HepG2 (cell line): ENCODE measurements around the gene SYNE1. TPM values are rescaled to one million over a fixed set of nuclear protein-coding genes. Genes with fewer than 3 reads are reported as not detected.

Source experiments
- ATF3 ChIP-seq: sonication (generic); formaldehyde crosslinking; IDR thresholded peaks from 2 replicates; pipeline ENCODE4 v1.4.0; 2020; ENCODE audit warnings: missing genetic modification reagents
- ATF4 ChIP-seq, 2 experiments: fragments of 450-650 bp in 1 of 2; sonication (generic) in 1 of 2; formaldehyde crosslinking; IDR thresholded peaks; 2 replicates each; pipeline versions ENCODE4 v1.5.0 to v1.8.0; 2020 to 2022; ENCODE audit warnings: mild to moderate bottlenecking in 1 of 2, missing genetic modification reagents in 1 of 2
- ELF3 ChIP-seq: IDR thresholded peaks from 2 replicates; pipeline ENCODE4 v1.6.1; 2016; ENCODE audit warnings: missing genetic modification reagents, missing compliant biosample characterization
- FOXK2 ChIP-seq: fragments of 450-650 bp; IDR thresholded peaks from 2 replicates; pipeline ENCODE4 v1.6.1; 2016
- GTF2F1 ChIP-seq: fragments of 150-350 bp; IDR thresholded peaks from 2 replicates; pipeline ENCODE4 v1.6.1; 2014; ENCODE audit warnings: low read length
- KLF16 ChIP-seq, 2 experiments: sonication (generic) in 1 of 2; formaldehyde crosslinking in 1 of 2; IDR thresholded peaks; 2 replicates each; pipeline versions ENCODE4 v1.6.1 to v1.8.0; 2016 to 2023; ENCODE audit warnings: missing genetic modification reagents in 2 of 2, missing compliant biosample characterization in 1 of 2
- KMT2A ChIP-seq: sonication (generic); formaldehyde crosslinking; IDR thresholded peaks from 2 replicates; pipeline ENCODE4 v1.4.0; 2020; ENCODE audit warnings: missing genetic modification reagents
- NR2F6 ChIP-seq, 2 experiments: IDR thresholded peaks; 2 replicates each; pipeline ENCODE4 v1.6.1; 2016; ENCODE audit warnings: antibody characterized with exemption in 1 of 2, mild to moderate bottlenecking in 1 of 2
- PHF21A ChIP-seq: sonication (generic); formaldehyde crosslinking; IDR thresholded peaks from 2 replicates; pipeline ENCODE4 v1.5.0; 2020; ENCODE audit warnings: mild to moderate bottlenecking, missing genetic modification reagents
- RAD51 ChIP-seq: fragments of 450-650 bp; IDR thresholded peaks from 2 replicates; pipeline ENCODE4 v1.6.1; 2016; ENCODE audit warnings: borderline replicate concordance
- RARA ChIP-seq: IDR thresholded peaks from 2 replicates; pipeline ENCODE4 v1.6.1; 2016; ENCODE audit warnings: missing genetic modification reagents, missing compliant biosample characterization
- TCF7L2 ChIP-seq: IDR thresholded peaks from 2 replicates; pipeline ENCODE4 v1.6.1; 2011; ENCODE audit warnings: mild to moderate bottlenecking, low read depth, low read length, moderate library complexity
- YY1 ChIP-seq: IDR thresholded peaks from 2 replicates; pipeline ENCODE4 v1.6.1; 2011; ENCODE audit warnings: low read length, low read depth, moderate library complexity, mild to moderate bottlenecking; ENCODE audit not compliant: insufficient read depth, insufficient replicate concordance
- ZKSCAN1 ChIP-seq: fragments of 150-350 bp; IDR thresholded peaks from 2 replicates; pipeline ENCODE4 v1.6.1; 2014; ENCODE audit warnings: low read length
- ZNF121 ChIP-seq: sonication (generic); formaldehyde crosslinking; IDR thresholded peaks from 2 replicates; pipeline ENCODE4 v1.5.0; 2020; ENCODE audit warnings: mild to moderate bottlenecking, missing genetic modification reagents
- ZNF280D ChIP-seq: sonication (generic); formaldehyde crosslinking; IDR thresholded peaks from 2 replicates; pipeline ENCODE4 v1.5.1; 2020; ENCODE audit warnings: mild to moderate bottlenecking, missing genetic modification reagents
- ZNF503 ChIP-seq: sonication (generic); formaldehyde crosslinking; IDR thresholded peaks from 2 replicates; pipeline ENCODE4 v1.4.0; 2020; ENCODE audit warnings: missing genetic modification reagents
- ZNF652 ChIP-seq: IDR thresholded peaks from 2 replicates; pipeline ENCODE4 v1.6.1; 2016; ENCODE audit warnings: low read depth, borderline replicate concordance
- polyA plus RNA-seq, 8 experiments: library from polyadenylated mRNA; depleted of rRNA in 3 of 8; stranded (reverse) in 7 of 8; unstranded in 1 of 8; fragments of >200 nt; fragmentation: Illumina TruSeq in 4 of 8; extraction: Trizol in 4 of 8; gene quantifications; 2 replicates each; pipeline versions ENCODE4 v1.2.1 to v1.2.3, GENCODE V29; 2011 to 2016; ENCODE audit warnings: low read depth in 4 of 8, missing spikeins in 1 of 8, mixed read lengths in 1 of 8; ENCODE audit not compliant: insufficient read depth in 1 of 8
- total RNA-seq, 5 experiments: library from RNA; depleted of rRNA; stranded (reverse); fragments of >200 nt; fragmentation: Illumina TruSeq; extraction: Trizol; gene quantifications; 2 replicates each; pipeline ENCODE4 v1.2.3, GENCODE V29; 2016; ENCODE audit warnings: low read depth in 1 of 5
- TF ChIP-seq, protein P1 (sequence below): sonication (generic); formaldehyde crosslinking; IDR thresholded peaks from 2 replicates; pipeline ENCODE4 v1.4.0; 2020; ENCODE audit warnings: missing genetic modification reagents

Gene SYNE1
- total and polyA plus RNA-seq, 2 of the 13 experiments (the other 11 are each of a cell fraction or from before 2014, with no cell fraction given), result 5.5 to 15.9 TPM

- TF ChIP-seq ZNF503 (peak; percentile 95), RAD51 (no peak), ATF3 (peak; percentile 59; the same call in 1 of the 2 replicates), PHF21A (peak; percentile 55; the same call in 1 of the 2 replicates), ELF3 (CRISPR knock-in tag) (peak; percentile 85), FOXK2 (peak; percentile 77), TCF7L2 (peak; percentile 86), NR2F6 (IDR thresholded peaks at IDR 0.05) (peak; percentile 71), NR2F6 (CRISPR knock-in tag; IDR thresholded peaks at IDR 0.05) (peak; percentile 51; the same call in 1 of the 2 replicates), RARA (CRISPR knock-in tag) (peak; percentile 81), KMT2A (CRISPR knock-in tag) (no peak), ZNF280D (CRISPR knock-in tag) (peak; percentile 72; the same call in 1 of the 2 replicates), ZNF652 (peak; percentile 94), ATF4 (CRISPR knock-in tag; IDR thresholded peaks at IDR 0.05) (peak in 1 of 2 experiments; percentile 76; a peak in 2 of 4 replicates), ZKSCAN1 (no peak), ZNF121 (CRISPR knock-in tag) (peak; percentile 87), GTF2F1 (no peak), KLF16 (CRISPR knock-in tag; IDR thresholded peaks at IDR 0.05) (peak in 1 of 2 experiments; percentile 86; a peak in 2 of 4 replicates), YY1 (peak; percentile 39)
- TF ChIP-seq, protein P1, sequence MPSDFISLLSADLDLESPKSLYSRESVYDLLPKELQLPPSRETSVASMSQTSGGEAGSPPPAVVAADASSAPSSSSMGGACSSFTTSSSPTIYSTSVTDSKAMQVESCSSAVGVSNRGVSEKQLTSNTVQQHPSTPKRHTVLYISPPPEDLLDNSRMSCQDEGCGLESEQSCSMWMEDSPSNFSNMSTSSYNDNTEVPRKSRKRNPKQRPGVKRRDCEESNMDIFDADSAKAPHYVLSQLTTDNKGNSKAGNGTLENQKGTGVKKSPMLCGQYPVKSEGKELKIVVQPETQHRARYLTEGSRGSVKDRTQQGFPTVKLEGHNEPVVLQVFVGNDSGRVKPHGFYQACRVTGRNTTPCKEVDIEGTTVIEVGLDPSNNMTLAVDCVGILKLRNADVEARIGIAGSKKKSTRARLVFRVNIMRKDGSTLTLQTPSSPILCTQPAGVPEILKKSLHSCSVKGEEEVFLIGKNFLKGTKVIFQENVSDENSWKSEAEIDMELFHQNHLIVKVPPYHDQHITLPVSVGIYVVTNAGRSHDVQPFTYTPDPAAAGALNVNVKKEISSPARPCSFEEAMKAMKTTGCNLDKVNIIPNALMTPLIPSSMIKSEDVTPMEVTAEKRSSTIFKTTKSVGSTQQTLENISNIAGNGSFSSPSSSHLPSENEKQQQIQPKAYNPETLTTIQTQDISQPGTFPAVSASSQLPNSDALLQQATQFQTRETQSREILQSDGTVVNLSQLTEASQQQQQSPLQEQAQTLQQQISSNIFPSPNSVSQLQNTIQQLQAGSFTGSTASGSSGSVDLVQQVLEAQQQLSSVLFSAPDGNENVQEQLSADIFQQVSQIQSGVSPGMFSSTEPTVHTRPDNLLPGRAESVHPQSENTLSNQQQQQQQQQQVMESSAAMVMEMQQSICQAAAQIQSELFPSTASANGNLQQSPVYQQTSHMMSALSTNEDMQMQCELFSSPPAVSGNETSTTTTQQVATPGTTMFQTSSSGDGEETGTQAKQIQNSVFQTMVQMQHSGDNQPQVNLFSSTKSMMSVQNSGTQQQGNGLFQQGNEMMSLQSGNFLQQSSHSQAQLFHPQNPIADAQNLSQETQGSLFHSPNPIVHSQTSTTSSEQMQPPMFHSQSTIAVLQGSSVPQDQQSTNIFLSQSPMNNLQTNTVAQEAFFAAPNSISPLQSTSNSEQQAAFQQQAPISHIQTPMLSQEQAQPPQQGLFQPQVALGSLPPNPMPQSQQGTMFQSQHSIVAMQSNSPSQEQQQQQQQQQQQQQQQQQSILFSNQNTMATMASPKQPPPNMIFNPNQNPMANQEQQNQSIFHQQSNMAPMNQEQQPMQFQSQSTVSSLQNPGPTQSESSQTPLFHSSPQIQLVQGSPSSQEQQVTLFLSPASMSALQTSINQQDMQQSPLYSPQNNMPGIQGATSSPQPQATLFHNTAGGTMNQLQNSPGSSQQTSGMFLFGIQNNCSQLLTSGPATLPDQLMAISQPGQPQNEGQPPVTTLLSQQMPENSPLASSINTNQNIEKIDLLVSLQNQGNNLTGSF (CRISPR knock-in tag), result no peak
Observed at GRCh38 chr6:152135755-152136448, 501.3 kb downstream of the SYNE1 start (continued).
